NCI-H1105 (cell line): Measurements from ENCODE around the gene PGRMC2.

Source experiments
- DNase-seq: peaks from one replicate; lab custom pipeline; 2025; lab: John Stamatoyannopoulos, UW

PGRMC2 gene, protein sequence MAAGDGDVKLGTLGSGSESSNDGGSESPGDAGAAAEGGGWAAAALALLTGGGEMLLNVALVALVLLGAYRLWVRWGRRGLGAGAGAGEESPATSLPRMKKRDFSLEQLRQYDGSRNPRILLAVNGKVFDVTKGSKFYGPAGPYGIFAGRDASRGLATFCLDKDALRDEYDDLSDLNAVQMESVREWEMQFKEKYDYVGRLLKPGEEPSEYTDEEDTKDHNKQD

DNA sequence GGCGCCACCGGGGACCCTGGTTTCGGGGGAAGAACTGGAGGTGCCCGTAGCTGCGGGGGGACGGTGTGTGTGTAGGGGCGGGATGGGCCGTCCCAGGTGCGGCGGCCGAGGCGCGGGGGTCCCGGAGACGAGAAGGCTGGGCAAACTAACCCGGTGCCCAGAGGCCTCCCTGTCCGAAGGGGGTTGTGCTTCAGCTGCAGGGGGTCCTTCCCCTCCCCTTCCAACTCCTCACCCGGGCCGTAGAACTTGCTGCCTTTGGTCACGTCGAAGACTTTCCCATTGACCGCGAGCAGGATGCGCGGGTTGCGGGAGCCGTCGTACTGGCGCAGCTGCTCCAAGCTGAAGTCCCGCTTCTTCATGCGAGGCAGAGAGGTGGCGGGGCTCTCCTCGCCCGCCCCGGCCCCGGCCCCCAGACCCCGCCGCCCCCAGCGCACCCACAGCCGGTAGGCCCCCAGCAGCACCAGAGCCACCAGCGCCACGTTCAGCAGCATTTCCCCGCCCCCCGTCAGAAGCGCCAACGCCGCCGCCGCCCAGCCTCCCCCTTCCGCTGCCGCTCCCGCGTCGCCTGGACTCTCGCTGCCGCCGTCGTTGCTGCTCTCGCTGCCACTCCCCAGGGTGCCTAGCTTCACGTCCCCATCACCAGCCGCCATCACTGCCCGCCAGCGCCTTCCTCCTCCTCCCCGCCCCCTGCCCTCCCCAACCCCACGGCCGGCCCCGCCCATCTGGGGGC lies at the start of gene PGRMC2:
Gene PGRMC2, minus strand, starts transcription at position 673 of the 730 bp plus-strand sequence. Its CDS starts 23 bp downstream, at position 650.
- DNase-seq: no peak

DNA sequence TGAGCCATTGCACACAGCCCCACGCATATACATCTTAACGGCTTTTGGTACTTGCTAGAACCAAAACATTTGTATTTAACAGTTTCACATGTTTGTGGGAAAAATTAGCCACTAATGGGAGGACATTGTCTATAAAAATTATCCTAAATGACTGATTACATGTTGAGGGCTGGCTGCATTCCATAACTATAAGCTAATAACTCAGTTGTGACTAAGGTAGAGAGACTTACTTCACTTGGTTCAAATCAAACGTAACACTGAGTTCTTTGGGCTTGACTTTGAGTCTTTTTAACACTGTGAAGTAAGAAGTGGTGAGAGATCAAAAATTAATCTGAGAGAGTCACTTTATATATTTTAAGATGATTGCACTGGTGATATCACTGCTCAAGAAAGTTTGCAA lies 47.9 kb upstream of the PGRMC2 start:
- no peak for DNase-seq

DNA sequence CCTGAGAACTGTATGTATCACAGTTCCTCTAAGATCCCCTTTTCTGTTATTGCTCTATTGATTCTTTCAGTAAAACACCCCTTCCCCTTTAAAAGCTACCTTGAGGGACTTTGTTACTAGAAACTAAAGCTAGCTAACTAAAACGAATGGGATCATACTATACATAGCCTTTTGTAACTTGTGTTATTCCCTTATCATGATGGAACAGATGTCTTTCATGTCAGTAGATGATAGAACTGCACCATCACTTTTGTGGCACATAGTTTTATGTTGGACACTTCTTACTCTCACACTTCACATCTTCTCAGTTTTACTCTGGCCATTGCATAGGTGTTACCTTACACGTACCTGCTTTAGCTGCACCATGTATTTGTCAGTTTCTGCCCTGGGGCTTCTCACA lies 46.6 kb upstream of the PGRMC2 start:
- no peak for DNase-seq

DNA sequence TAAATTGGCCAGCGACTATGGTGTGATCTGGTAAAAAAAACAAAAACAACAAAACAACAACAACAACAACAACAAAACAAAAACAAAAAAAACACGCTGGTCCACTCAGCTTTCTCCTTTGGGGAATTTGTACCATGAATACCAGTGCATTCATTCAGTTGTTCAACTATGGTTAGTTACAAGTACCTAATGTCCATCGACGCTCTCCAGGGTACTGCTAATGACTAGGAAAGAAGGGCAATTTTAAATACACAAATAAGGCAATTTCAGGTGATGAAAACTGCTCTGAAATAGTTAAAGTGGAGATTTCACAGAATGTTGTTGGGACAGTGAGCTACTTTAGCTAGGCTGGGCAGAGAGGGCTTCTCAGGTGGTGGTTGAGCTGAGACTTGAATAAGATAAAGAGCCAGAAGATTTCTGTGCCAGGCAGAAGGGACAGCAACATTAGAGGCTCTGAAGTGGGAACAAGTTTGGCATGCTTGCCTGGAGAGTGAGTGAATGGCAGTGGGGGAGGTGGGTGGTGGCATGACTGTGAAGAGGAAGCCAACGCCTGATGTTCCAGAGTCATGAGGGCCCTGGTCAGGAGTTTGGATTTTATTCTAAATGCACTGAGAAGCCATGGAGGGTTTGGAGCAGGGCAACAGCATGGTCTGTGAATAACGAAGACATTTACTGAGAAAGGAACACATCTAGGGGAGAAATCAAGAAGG lies 45.9 kb upstream of the PGRMC2 start:
- DNase-seq: no peak

GRCh38 chr4:128332081-128332480 lies 44.5 kb upstream of the PGRMC2 start:
- DNase-seq: no peak

DNA sequence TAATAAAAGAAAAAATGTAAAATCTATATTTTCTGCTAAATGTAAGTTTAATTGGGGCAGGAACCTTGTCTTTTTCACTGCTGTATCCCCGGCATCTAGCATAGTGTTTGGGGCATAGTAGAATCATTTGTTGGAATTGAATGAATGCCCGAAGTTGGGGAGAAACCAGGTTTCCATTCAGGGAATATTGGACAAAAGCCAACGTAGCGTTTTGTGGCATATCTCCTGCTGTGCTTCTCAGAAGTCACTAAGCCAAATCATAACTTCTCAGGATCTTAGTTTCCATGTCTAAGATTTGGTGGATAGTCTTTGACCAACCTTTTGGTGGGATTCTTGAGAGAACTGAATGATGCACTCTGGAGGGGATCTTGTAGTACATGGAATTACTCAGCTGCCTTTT lies 42.0 kb upstream of the PGRMC2 start:
- DNase-seq: no peak

GRCh38 chr4:128328106-128328505 lies 40.5 kb upstream of the PGRMC2 start:
- no peak for DNase-seq

DNA sequence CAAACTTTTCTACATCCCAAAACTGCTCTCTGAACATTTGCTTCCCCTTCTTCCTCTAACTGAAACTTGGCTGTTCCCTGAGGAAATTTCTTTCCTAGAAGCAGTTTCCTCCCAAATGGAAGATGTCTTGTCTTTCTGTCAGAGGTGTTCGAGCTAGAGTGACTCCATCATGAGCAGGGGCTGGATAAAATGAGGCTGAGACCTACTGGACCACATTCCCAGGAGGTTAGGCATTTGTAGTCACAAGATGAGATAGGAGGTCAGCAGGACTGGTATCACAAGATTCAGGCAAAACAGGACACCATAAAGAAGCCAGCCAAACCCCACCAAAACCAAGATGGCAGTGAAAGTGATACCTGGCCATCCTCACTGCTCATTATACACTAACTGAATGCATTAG lies 35.8 kb upstream of the PGRMC2 start:
- no peak for DNase-seq

GRCh38 chr4:128322986-128323385 lies 35.4 kb upstream of the PGRMC2 start:
- no peak for DNase-seq

DNA sequence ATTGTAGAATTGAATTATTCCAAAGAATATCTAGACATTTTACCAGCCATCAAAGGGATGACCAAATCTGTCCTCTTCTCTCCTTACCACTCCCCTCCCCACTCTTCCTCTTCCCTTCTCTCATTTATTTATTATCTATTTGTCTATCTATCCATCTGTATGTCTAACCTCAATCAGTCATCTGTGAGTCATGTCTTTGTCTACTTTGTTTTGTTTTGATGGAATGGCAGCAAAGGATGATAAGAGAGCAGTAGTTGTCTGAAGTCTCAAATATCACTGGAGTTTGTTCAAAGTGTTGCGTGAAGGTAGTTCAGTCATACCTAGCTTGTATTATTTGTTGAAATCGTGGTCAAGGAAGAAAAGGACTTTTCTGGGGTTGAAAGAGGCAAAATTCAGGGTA lies 34.7 kb upstream of the PGRMC2 start:
- DNase-seq: no peak

GRCh38 chr4:128320656-128321055 lies 33.0 kb upstream of the PGRMC2 start:
- DNase-seq: no peak

DNA sequence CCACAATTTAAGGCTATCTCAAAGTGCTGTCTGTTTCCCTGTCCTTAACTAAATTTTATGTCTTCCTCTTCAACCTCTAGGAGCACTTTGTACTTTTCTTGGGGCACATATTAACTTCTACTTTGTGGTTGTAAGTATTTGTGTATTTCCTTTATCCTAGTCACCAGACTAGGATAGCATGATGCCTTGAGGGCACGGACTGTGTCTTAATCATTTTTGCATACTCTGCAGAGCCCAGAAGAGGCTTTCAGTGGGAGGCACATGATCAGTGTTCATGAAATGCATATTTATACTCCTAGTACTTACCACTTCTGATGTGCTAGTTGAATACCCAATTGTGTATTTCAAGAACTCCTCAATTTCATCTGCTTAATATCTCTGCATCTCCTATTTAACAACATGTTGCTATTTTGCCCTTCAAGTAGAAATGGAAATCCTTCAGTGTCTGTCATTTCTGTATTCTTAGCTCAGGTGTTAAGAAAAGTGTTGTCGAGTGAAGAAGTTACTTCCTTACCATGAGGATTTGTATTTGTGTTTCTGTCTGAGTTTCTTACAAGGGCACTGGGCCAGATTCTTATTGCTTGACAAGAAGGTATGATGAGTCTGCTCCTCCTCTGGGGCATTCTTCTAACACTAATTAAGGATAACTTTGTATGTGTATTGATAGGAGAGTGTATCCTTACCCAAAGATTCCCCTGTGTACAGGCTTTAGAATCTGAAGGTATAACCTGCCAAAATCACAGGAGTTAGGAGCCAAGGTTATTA lies 28.3 kb upstream of the PGRMC2 start:
- DNase-seq: no peak

- no peak for DNase-seq
Measured at GRCh38 chr4:128311659-128312403, 24.2 kb upstream of the PGRMC2 start.

DNA sequence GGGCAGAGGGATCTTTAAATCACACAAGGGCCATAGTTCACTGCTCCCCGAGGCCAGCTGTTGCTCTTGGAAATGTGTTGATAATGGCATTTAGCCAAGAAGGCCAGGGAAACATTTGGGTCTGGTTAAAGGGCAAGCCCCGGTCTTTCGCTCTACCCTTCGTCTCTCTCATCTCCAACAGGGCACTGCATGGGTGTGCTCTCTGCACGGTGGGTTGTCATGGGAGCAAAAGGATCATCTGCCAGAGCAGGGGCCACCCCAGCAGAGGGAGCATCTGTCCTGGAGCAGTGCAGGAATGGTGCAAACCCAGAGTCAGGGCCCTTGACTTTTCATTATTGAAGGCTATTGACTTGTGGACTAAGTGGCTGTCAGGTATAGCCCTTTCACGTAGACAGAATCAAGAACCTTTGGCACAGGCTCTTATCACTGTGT lies 22.7 kb upstream of the PGRMC2 start:
- DNase-seq: peak; percentile 35

GRCh38 chr4:128309585-128309984 lies 22.0 kb upstream of the PGRMC2 start:
- DNase-seq: no peak

- DNase-seq: no peak
Measured at GRCh38 chr4:128308986-128309385, 21.4 kb upstream of the PGRMC2 start.

DNA sequence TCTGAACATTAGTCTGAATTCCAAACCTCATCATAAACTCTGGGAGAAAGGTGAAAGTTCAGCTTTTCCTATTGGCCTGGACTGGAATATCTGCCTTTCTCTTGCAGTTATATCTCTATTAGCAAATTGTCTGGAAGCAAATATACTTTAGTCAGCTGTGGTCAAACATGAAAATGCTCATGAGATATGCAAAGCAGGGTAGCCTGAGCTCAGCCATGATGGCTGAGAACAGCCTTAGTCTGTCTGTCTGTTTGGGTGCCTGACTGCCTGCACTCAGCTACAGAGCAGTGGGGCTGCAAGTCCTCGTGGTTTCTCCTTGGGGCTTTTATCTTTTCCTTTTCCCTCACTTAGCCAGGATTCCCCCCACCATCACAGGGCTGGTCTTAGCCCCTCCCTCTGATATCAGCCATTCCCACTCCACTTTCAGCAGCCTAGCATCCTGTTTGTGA lies 19.5 kb upstream of the PGRMC2 start:
- DNase-seq: no peak

- no peak for DNase-seq
Measured at GRCh38 chr4:128305942-128306341, 18.3 kb upstream of the PGRMC2 start.

GRCh38 chr4:128303986-128304385 lies 16.4 kb upstream of the PGRMC2 start:
- no peak for DNase-seq

DNA sequence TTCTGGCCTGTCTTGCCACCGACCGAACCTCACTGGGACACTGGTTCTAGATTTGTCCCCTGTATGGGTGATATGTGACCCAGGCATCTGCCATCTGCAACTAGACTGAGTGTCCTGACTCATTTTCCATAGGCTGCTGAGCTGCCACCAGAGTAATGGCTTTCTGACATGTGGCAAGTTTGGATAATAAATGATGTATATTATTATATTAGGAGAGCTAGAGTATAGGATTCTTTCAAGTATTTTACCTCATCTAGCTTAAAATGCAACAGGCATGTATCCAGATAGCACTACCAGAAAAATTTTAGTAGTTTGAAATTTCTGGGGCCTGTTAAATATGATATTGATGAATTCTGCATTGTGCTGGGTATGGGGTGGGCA lies 15.8 kb upstream of the PGRMC2 start:
- DNase-seq: no peak

GRCh38 chr4:128301979-128302378 lies 14.4 kb upstream of the PGRMC2 start:
- DNase-seq: no peak

DNA sequence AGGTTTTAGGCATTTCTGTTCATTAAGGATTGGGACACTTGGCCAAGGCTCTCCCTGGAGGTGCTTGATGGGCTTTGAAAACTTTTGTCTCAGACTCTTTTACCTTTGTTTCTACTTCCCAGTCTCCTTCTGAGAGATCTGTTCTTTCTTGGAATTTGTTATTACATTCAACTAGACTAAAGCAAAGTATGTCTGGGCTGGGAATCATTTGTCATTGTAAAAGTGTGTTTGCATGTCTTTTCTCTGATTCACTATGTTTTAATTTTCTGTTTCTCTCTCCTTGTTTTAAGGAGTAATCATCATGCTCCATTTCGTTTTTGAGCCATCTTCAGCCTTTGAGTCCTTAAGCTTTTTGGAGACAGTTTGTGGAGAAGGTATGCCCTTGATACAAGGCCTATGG lies 12.2 kb upstream of the PGRMC2 start:
- DNase-seq: no peak
